NCI-H187 treated with DMSO at 0.1 percent for 48 hours (cell line): Measurements from ENCODE around the gene SRSF3.
"Not testable (repeated sequence)": the region's sequence is repeated elsewhere in the genome, so short reads cannot be mapped to it uniquely, and the experiment has no call there.

Experiments used
- DNase-seq: peaks from one replicate; lab custom pipeline; 2025; lab: John Stamatoyannopoulos, UW

The SRSF3 gene

GRCh38 chr6:36649701-36650484 is 55.7 kb downstream of the SRSF3 start:
- no peak for DNase-seq

- DNase-seq: no peak
Measured at GRCh38 chr6:36650848-36651478, 56.8 kb downstream of the SRSF3 start.

GRCh38 chr6:36651659-36652379 is 57.7 kb downstream of the SRSF3 start:
- DNase-seq: no peak

GRCh38 chr6:36654469-36654868 is 60.3 kb downstream of the SRSF3 start:
- DNase-seq: not testable (repeated sequence)
